Stimulated activated naive CD8-positive, alpha-beta T cell treated with anti-CD3 and anti-CD28 coated beads, Interleukin-15, Interleukin-2, amounts not matched to agents 100 U/mL and 50 U/mL, for 24 hours (primary cell): ENCODE data around the gene FBN1.

Source experiments
- ATAC-seq: fragments of 150-1000 bp; cut with Tn5 transposase; one replicate; pipeline ENCODE4 v1.10.0; 2021
- DNase-seq: peaks from one replicate; pipeline ENCODE4 v3.0.0; 2021

Gene FBN1

GRCh38 chr15:48550822-48551525, 94.5 kb downstream of the FBN1 start:
- ATAC-seq (no peak), DNase-seq (no peak)

DNA sequence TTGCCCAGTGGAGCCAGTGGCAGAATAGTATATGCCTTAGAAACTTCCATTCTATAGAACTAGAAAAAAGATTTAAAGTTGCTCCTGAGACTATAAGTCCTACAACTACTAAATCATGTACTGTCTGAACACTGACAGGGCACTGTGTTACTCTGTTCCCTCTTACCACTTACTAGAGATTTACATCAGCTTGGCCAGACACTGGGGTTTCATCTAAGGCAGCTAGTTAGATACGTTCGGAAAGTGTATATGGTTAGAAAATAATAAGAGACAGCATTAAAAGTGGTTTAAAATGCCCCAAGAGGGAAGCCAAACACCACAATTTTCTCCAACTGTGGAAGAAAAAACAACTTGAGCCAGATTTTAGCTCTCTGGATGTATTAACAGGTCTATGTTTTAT, 97.1 kb downstream of the FBN1 start:
- ATAC-seq = no peak

DNA sequence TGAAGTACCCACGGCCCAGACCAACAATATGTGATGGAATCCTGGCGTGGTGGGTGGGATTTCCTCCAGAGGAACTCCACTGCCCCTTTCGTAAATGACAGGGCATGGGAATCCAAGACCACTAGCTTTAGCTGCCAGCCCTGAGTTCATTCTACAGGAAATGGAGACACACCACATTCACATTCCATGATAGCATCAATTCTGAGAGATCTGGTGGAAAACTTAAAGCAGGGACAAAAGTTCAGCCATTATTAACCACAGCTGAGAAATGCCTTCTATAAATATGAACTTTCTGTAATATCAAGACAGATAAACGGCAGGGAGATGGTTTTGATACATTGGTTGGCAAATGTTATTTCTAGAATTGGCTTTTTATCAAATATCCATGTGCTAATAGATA, 98.2 kb downstream of the FBN1 start:
- ATAC-seq = no peak
- DNase-seq = no peak

More for the DNA sequence above, 97.1 kb downstream of the FBN1 start:
- no peak for DNase-seq

- ATAC-seq (no peak), DNase-seq (no peak)
These were observed 99.2 kb downstream of the FBN1 start for GRCh38 chr15:48546296-48546695.

DNA sequence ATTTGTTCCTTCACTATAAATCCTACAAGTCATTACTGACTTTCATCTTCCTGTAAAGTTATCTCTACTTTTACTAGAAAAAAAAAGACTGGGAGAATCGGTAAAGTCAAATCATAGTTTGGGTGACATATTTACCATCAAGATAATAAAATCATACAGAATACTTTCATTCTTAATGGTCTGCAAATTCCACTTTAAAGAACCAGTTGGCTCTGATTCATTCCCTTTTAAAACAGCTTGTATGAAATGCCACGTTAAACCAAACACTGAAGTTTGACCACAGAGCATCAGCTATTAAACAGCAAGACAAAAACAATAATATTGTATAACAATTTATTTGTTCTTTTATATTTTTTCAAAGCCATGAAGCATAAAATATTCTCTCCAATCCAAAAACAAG, 100.7 kb downstream of the FBN1 start:
- no peak for DNase-seq
- ATAC-seq = no peak

DNA sequence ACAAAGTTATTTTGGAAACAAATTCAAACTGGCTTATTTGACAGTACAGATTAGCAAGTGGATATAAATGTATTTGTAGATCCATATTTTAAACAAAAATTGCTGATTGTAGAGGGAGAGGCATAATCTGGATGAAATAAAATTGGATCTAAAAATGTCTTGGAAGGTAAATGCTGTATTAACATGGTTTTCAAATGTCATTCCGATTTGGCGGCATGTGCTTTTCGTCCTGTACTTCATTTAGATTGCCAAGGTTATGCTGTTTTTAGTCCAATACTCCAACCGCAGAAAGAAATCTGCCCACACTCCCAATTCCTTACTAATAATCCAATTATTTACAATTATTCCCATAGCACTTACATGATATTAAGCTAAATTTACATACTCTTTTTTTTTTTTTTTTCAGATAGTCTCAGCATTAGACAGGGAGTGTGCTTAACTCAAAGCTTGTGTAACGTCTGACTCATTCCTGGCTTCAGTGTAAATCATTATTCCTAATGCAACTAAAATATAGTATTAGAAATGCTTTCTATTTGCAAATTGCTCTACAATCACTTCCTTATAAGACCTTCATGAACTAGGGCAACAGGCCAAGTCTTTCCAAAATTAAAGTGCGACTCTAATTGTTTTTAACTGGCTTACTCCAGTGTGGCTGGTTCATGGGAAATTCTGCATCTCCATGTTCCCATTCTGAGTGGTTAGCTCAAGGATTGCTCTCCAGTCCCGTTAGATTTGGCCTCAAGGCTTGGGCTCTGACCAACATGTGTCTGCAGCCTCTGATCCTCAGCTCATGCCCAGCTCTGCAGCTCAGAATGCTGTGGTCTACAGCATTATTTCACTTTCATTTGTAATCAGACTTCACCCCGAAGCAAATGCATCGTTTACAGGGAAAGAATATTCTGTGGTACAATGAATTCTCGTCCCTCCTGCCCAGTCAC, 103.9 kb downstream of the FBN1 start:
- no peak for DNase-seq
- no peak for ATAC-seq

DNA sequence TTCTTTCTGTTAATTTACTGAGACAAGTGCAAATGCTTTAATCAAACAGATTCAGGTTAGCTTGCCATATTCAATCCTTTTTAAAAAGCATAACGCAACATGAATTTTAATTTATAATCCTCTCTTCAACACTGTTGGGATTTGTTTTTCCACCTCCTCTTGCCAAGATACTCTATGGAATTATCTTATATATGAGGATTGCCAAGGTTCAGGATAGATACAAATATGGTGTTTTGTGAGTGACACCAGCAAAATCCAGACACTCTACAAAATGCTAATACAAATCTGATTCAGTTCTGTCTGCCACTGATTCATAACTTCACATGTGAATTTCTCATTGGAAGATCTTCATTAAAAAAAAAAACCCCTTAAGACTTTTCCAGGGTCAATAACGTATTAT, 104.8 kb downstream of the FBN1 start:
- ATAC-seq (no peak), DNase-seq (no peak)

GRCh38 chr15:48538941-48539340, 106.6 kb downstream of the FBN1 start:
- DNase-seq = no peak
- no peak for ATAC-seq

DNA sequence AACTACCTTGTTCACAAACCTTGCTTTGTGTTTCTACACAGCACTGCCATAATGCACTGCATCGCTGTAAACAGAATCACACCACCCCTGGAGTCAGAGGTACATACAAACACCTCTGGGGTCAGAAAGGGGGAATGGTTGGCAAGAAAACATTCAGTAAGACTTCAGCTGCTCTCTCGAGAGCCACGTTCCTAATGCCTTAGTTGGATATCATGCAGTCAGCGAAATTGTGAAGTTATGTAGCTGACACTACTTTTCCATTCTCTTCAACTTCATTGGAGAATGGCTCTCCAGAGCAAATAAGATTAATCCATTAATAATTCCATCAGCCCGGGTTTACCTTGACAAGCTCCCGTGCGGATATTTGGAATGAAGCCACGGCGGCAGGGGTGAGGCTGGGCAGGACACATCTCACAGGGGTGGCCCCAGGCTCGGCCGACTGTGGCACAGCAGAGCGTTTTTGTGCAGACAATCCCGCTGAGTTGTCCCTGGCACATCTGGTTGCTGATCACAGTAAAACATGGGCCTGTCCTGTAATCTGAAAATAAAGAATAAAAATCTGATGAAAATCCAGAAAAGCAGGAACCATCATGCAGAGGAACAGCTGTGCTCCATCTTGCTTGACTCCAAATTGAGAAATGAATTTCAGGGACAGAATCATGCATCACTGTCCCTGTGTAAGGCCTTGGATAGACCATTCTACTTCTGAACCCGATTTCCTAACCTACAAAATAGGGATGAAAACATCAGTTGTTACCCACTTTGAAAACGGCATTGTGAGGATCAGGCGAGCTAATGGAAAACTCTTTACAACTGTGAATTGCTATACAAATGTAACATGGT, 108.0 kb downstream of the FBN1 start:
- DNase-seq (no peak), ATAC-seq (no peak)

DNA sequence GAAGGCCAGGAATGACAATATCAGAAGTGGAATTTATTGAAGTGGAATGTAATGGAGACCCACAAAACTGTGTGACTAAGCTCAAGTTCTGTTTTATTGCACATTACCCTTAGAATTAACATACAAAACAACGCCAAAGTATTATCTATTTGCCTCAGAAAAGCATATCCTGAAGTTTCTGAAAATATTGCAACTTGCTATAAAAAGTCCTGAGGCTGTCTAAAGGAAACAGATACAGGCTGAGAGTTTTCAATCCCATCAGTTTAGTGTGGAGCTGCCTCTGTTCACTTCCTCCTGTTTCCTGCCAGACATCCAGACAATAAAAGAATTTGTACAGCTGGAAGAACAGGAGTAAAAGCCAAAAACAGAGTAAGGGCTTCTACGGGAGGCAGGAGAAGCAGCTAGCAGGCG, 108.8 kb downstream of the FBN1 start:
- DNase-seq (no peak), ATAC-seq (no peak)

- DNase-seq (no peak), ATAC-seq (no peak)
These were observed 111.5 kb downstream of the FBN1 start for GRCh38 chr15:48533982-48534381.

- DNase-seq = no peak
- ATAC-seq = no peak
These were observed 112.6 kb downstream of the FBN1 start for GRCh38 chr15:48532946-48533345.

- ATAC-seq = no peak
These were observed 115.0 kb downstream of the FBN1 start for GRCh38 chr15:48530528-48530927.

GRCh38 chr15:48528921-48529320, 116.6 kb downstream of the FBN1 start:
- no peak for ATAC-seq

More at GRCh38 chr15:48530528-48530927, 115.0 kb downstream of the FBN1 start:
- DNase-seq = no peak

GRCh38 chr15:48527517-48527916, 118.0 kb downstream of the FBN1 start:
- DNase-seq (no peak), ATAC-seq (no peak)

More at GRCh38 chr15:48528921-48529320, 116.6 kb downstream of the FBN1 start:
- no peak for DNase-seq

GRCh38 chr15:48522911-48523310, 122.6 kb downstream of the FBN1 start:
- no peak for ATAC-seq

GRCh38 chr15:48522123-48522522, 123.4 kb downstream of the FBN1 start:
- ATAC-seq = no peak
- DNase-seq = no peak

More at GRCh38 chr15:48522911-48523310, 122.6 kb downstream of the FBN1 start:
- no peak for DNase-seq

GRCh38 chr15:48520376-48521155, 124.9 kb downstream of the FBN1 start:
- DNase-seq = no peak
- no peak for ATAC-seq

- DNase-seq (no peak), ATAC-seq (no peak)
These were observed 129.4 kb downstream of the FBN1 start for GRCh38 chr15:48516121-48516520.

DNA sequence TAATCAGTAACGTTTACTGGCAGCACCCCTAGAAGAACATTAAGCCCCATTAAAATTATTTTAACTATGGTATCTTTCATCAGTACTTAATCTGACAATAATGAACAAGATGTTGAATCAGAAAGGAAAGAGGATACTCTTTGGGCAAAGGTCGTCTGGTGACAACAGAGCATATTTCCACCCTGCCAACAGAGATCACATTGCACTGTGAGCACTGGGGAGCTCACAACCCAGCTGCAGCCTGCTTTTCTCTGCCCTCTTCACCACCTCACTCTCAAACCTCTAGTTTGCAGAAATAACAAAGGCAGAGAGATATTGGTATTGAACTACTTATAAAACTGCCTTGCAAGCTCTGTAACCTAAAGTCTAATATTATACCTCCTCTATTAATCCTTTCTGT, 130.0 kb downstream of the FBN1 start:
- DNase-seq = no peak
- ATAC-seq = no peak

DNA sequence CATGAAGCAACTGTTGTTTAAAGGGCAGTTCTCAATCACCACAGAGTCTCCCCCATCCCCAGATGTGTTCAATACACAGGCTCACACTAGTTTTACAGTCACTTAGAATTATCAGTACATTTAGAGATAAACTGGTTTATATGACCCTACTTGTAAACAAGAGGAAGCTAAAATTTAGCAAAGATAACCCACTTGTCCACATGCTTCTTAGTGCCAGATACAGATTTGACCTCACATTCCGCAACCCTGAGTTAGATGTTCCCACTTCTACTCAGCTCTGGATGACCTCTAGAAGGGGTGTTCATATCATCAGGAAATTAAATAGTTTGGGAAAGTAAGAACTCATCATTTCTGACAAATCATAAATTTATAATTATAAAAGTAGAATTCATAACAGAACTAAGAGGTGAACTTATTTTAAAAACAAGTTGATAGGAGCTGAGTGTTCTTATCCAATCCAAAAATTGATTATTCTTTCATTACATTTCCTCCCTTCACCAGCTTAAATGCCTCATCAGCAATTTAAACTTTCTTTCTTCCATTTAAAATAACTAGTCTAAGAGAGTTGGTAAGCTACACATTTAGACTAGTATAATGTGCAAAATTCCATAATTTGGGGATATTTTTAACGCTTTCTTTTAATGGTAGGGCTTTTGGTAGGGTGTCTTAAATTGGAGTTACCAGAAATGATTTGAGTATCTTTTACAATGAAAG, 131.2 kb downstream of the FBN1 start:
- DNase-seq (no peak), ATAC-seq (no peak)
